Suprapubic skin (tissue), 4 donors: ENCODE measurements around the gene SMARCD3. TPM values are rescaled to one million over a fixed set of nuclear protein-coding genes. Genes with fewer than 3 reads are reported as not detected.

Source experiments
- DNase-seq, 2 donors: peaks; one replicate each; pipeline ENCODE4 v3.0.0-alpha.2; 2019; ENCODE audit warnings: low spot score in 2 of 2
- H3K27ac ChIP-seq: fragments of 200-600 bp; sonication (generic); one replicate; pipeline ENCODE4 v1.5.1; 2019
- H3K27me3 ChIP-seq: fragments of 200-600 bp; sonication (generic); one replicate; pipeline ENCODE4 v1.5.1; 2019
- H3K36me3 ChIP-seq: fragments of 200-600 bp; sonication (generic); one replicate; pipeline ENCODE4 v1.5.1; 2019
- H3K4me1 ChIP-seq: fragments of 200-600 bp; sonication (generic); one replicate; pipeline ENCODE4 v1.5.1; 2019
- H3K4me3 ChIP-seq: fragments of 200-600 bp; sonication (generic); one replicate; pipeline ENCODE4 v1.5.1; 2019; ENCODE audit warnings: mild to moderate bottlenecking
- H3K9me3 ChIP-seq: fragments of 200-600 bp; sonication (generic); one replicate; pipeline ENCODE4 v1.5.1; 2019
- CTCF ChIP-seq, 2 donors: fragments of 200-600 bp in 1 of 2; fragments of 450-650 bp in 1 of 2; sonication (generic) in 1 of 2; IDR thresholded peaks; one replicate each; pipeline ENCODE4 v1.5.1; 2016 to 2019; ENCODE audit warnings: antibody characterized with exemption in 2 of 2, mild to moderate bottlenecking in 1 of 2, moderate library complexity in 1 of 2
- EP300 ChIP-seq: sonication (generic); formaldehyde crosslinking; IDR thresholded peaks from one replicate; pipeline ENCODE4 v1.6.1; 2017; ENCODE audit warnings: antibody characterized with exemption
- POLR2A ChIP-seq, 2 donors: fragments of 450-650 bp; IDR thresholded peaks; one replicate each; pipeline ENCODE4 v1.6.1; 2017; ENCODE audit warnings: antibody characterized with exemption in 2 of 2, mild to moderate bottlenecking in 2 of 2, moderate library complexity in 2 of 2
- POLR2AphosphoS5 ChIP-seq, 3 donors: sonication (generic); formaldehyde crosslinking; IDR thresholded peaks; one replicate each; pipeline ENCODE4 v1.6.1; 2017; ENCODE audit warnings: antibody characterized with exemption in 3 of 3
- WGBS: methylation state at CpG from one replicate; pipeline ENCODE4 v1.1.5; 2018; 5-methylcytosine and 5-hydroxymethylcytosine counted together
- total RNA-seq, 4 donors: library from RNA; depleted of rRNA; stranded (reverse); fragments of >200 nt; gene quantifications; one replicate each; pipeline ENCODE4 v1.1.0, GENCODE V29; 2016

Gene SMARCD3
- total RNA-seq, 4 donors from 2014 or later, result 9.6 to 15.8 (median 10.9) TPM

GRCh38 chr7:151271699-151272355 is 23.3 kb upstream of the SMARCD3 start:
- WGBS, result 22% methylated on average over 7 of the region's 7 CpGs
- Histone ChIP-seq H3K27ac (peak overlapping the region; percentile 77), H3K27me3 (no peaks in the 10 kb centered on the region), H3K36me3 (no peaks in the 10 kb centered on the region), H3K4me3 (no peak overlapping the region), H3K4me1 (peaks cover 50% of the 10 kb centered on the region), H3K9me3 (no peaks in the 10 kb centered on the region)
- TF ChIP-seq CTCF (IDR thresholded peaks at IDR 0.05) (no peak), POLR2AphosphoS5 (IDR thresholded peaks at IDR 0.05) (peak; percentile 52 to 99 (median 92))
- DNase-seq, result peak in 1 of 2 donors; percentile 91

GRCh38 chr7:151269511-151269910 is 21.0 kb upstream of the SMARCD3 start:
- H3K27me3 ChIP-seq, result no peaks in the 10 kb centered on the region
- DNase-seq, result no peak
- no peaks in the 10 kb centered on the region for H3K36me3 ChIP-seq
- WGBS, result 92% methylated on average over 10 of the region's 10 CpGs
- no peaks in the 10 kb centered on the region for H3K9me3 ChIP-seq
- H3K27ac ChIP-seq, result no peak overlapping the region
- H3K4me1 ChIP-seq, result peaks cover 29% of the 10 kb centered on the region
- no peak for TF ChIP-seq EP300
- TF ChIP-seq POLR2AphosphoS5 (IDR thresholded peaks at IDR 0.05), result no peak
- TF ChIP-seq POLR2A (IDR thresholded peaks at IDR 0.05), result no peak
- no peak overlapping the region for H3K4me3 ChIP-seq

GRCh38 chr7:151265351-151265931 is 16.9 kb upstream of the SMARCD3 start:
- H3K27ac ChIP-seq, result no peak overlapping the region
- no peak for DNase-seq
- H3K9me3 ChIP-seq, result no peaks in the 10 kb centered on the region
- no peaks in the 10 kb centered on the region for H3K27me3 ChIP-seq
- WGBS, result 94% methylated on average over 9 of the region's 9 CpGs
- H3K36me3 ChIP-seq, result no peaks in the 10 kb centered on the region
- peaks cover 17% of the 10 kb centered on the region for H3K4me1 ChIP-seq
- TF ChIP-seq EP300 (no peak), POLR2AphosphoS5 (IDR thresholded peaks at IDR 0.05) (no peak), POLR2A (IDR thresholded peaks at IDR 0.05) (no peak), CTCF (IDR thresholded peaks at IDR 0.05) (no peak)
- no peak overlapping the region for H3K4me3 ChIP-seq

GRCh38 chr7:151264615-151265014 is 16.1 kb upstream of the SMARCD3 start:
- Histone ChIP-seq H3K4me3 (no peak overlapping the region), H3K27me3 (no peaks in the 10 kb centered on the region), H3K36me3 (no peaks in the 10 kb centered on the region), H3K4me1 (peaks cover 17% of the 10 kb centered on the region), H3K9me3 (no peaks in the 10 kb centered on the region), H3K27ac (no peak overlapping the region)
- no peak for DNase-seq
- TF ChIP-seq CTCF (IDR thresholded peaks at IDR 0.05) (no peak), POLR2AphosphoS5 (IDR thresholded peaks at IDR 0.05) (no peak), POLR2A (IDR thresholded peaks at IDR 0.05) (no peak), EP300 (no peak)
- WGBS, result 78% methylated on average over 3 of the region's 5 CpGs

GRCh38 chr7:151261529-151261928 is 13.0 kb upstream of the SMARCD3 start:
- no peak overlapping the region for H3K27ac ChIP-seq
- no peak for DNase-seq
- H3K36me3 ChIP-seq, result no peaks in the 10 kb centered on the region
- no peaks in the 10 kb centered on the region for H3K9me3 ChIP-seq
- no peak overlapping the region for H3K4me3 ChIP-seq
- TF ChIP-seq POLR2A (IDR thresholded peaks at IDR 0.05), result no peak
- no peak for TF ChIP-seq EP300
- TF ChIP-seq CTCF (IDR thresholded peaks at IDR 0.05), result no peak
- no peak for TF ChIP-seq POLR2AphosphoS5 (IDR thresholded peaks at IDR 0.05)
- H3K4me1 ChIP-seq, result peaks cover 22% of the 10 kb centered on the region
- 53% methylated on average over 3 of the region's 10 CpGs for WGBS
- no peaks in the 10 kb centered on the region for H3K27me3 ChIP-seq
